Epithelial cell of esophagus (primary cell): Measurements from ENCODE around the gene JSRP1.

ENCODE experiments used
- DNase-seq: peaks from one replicate; pipeline ENCODE4 v3.0.0; 2010; ENCODE audit warnings: low read depth
- H3K4me3 ChIP-seq: 2 replicates; pipeline ENCODE4 v1.5.1; 2011; ENCODE audit warnings: mild to moderate bottlenecking, low read length, control low read depth
- TF ChIP-seq, protein P1 (sequence below): IDR thresholded peaks from 2 replicates; pipeline ENCODE4 v1.5.1; 2011; ENCODE audit warnings: low read depth, mild to moderate bottlenecking, low read length, control low read depth, inconsistent platforms; ENCODE audit not compliant: insufficient read depth; ENCODE audit errors: missing control alignments

Gene JSRP1

GRCh38 chr19:2251106-2252054 is 4.8 kb downstream of the JSRP1 start:
- TF ChIP-seq, protein P1, sequence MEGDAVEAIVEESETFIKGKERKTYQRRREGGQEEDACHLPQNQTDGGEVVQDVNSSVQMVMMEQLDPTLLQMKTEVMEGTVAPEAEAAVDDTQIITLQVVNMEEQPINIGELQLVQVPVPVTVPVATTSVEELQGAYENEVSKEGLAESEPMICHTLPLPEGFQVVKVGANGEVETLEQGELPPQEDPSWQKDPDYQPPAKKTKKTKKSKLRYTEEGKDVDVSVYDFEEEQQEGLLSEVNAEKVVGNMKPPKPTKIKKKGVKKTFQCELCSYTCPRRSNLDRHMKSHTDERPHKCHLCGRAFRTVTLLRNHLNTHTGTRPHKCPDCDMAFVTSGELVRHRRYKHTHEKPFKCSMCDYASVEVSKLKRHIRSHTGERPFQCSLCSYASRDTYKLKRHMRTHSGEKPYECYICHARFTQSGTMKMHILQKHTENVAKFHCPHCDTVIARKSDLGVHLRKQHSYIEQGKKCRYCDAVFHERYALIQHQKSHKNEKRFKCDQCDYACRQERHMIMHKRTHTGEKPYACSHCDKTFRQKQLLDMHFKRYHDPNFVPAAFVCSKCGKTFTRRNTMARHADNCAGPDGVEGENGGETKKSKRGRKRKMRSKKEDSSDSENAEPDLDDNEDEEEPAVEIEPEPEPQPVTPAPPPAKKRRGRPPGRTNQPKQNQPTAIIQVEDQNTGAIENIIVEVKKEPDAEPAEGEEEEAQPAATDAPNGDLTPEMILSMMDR = no peak
- no peak overlapping the region for H3K4me3 ChIP-seq
- DNase-seq = no peak

DNA sequence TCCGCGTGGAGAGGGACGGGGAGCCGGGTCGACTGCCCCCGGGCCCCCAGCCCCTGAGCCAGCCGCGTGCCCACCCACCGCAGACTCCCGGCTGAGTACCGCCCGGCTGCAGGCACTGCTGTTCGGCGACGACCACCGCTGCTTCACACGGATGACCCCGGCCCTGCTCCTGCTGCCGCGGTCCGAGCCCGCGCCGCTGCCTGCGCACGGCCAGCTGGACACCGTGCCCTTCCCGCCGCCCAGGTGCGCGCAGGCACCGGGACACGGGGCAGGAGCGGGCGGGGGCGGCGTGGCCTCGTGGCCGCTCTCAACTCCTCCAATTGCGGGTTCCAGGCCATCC is 5.5 kb downstream of the JSRP1 start:
- no peak overlapping the region for H3K4me3 ChIP-seq
- no peak for DNase-seq
- TF ChIP-seq, protein P1 = no peak

DNA sequence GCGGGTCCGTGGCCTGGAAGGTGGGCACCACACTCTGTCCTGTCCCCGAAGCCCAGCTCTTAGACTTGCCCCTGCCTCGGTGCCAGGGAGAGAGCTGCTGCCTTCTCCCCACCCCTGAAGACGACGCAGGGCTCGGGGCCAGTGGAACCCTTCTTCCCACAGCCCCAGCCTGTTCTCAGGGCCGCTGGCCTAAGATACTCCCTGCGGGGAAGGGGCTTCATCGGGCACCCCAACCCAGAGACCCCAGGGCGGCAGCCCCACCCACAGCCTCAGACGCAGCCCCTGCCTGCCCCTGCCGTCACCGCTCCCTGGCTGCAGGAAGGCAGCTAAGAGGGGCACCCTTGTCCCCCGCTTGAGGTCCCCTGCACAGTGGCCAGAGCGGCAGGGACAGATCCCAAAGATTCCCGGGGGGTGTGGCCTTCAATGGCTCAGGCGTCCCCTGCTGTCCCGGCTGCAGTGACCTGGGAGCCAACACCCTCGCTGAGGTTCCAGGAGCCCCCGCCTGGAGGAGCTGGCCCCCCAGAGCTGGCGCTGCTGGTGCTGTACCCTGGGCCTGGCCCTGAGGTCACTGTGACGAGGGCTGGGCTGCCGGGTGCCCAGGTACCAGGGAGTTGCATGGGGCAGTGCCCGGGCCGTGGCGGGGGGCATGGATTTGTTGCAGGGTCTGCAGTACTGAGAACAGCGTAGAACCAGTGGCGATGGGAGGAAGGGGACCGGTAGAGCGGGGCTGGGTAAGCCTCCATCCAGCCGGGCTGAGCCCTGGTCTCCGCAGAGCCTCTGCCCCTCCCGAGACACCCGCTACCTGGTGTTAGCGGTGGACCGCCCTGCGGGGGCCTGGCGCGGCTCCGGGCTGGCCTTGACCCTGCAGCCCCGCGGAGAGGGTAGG is 6.1 kb downstream of the JSRP1 start:
- TF ChIP-seq, protein P1 = no peak
- DNase-seq = no peak
- no peak overlapping the region for H3K4me3 ChIP-seq

DNA sequence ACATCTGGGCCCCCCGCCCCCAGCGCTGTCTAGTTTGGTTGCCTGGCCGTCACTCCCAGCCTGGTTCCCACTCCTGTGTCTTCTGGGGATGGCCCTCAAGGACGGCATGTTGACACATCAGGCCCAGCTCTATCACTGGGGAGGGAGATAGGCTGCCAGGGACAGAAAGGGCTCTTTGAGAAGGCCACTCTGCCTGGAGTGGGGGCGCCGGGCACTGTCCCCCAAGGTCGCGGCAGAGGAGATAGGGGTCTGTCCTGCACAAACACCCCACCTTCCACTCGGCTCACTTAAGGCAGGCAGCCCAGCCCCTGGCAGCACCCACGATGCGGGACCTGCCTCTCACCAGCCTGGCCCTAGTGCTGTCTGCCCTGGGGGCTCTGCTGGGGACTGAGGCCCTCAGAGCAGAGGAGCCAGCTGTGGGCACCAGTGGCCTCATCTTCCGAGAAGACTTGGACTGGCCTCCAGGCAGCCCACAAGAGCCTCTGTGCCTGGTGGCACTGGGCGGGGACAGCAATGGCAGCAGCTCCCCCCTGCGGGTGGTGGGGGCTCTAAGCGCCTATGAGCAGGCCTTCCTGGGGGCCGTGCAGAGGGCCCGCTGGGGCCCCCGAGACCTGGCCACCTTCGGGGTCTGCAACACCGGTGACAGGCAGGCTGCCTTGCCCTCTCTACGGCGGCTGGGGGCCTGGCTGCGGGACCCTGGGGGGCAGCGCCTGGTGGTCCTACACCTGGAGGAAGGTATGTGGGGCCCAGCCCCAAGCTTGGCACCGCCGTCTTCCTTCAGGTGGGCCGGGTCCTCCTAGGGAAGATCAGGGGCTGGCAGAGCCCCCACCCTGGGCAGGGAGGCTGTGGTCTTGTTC is 7.0 kb downstream of the JSRP1 start, which contains the start of gene AMH:
AMH (plus strand) TSS at position 314 of the 857 bp plus-strand sequence; CDS start at position 324, 10 bp downstream.
- no peak for DNase-seq
- TF ChIP-seq, protein P1 = no peak
- no peak within 1 kb of the TSS for H3K4me3 ChIP-seq

DNA sequence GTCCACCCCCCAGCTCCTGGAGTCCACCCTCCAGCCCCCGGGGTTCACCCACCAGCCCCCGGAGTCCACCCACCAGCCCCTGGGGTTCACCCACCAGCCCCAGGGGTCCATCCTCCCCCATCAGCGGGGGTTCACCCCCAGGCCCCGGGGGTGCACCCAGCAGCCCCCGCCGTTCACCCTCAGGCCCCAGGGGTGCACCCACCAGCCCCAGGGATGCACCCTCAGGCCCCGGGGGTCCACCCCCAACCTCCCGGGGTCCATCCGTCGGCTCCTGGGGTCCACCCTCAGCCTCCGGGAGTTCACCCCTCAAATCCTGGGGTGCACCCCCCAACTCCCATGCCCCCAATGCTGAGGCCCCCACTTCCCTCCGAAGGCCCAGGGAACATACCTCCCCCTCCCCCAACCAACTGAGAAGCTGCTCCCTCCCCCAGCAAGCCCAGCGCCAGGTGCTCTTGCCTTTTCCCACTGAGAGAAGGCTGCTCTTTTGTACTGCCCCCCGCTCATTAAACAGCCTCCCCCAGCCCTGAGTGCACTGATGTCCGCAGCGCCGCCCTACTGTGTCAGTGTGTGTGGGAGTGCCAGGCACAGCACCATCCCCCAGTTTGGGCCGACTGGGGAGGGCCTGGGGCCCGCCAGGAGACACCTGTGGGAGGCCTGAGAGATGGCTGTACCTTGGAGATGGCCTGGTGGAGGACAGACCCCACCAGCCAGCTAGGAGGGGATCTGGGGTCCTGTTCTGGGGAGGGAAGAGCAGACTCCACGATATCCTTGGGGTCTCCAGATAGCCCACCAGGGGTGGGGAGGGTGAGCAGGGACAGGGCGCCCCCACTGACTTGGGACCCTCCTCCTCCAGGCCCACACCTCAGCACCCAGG is 7.8 kb downstream of the JSRP1 start:
- no peak overlapping the region for H3K4me3 ChIP-seq
- no peak for DNase-seq
- TF ChIP-seq, protein P1 = no peak
